Mesodermal cell (in vitro differentiated cells): ENCODE data around the gene TESK2.

Experiments used
- H3K27ac ChIP-seq: 2 replicates; pipeline ENCODE4 v1.7.0; 2013; ENCODE audit warnings: mild to moderate bottlenecking, low read depth, low read length, moderate library complexity; ENCODE audit not compliant: severe bottlenecking
- H3K36me3 ChIP-seq: 2 replicates; pipeline ENCODE4 v1.7.1; 2013; ENCODE audit warnings: mild to moderate bottlenecking, low read length, moderate library complexity; ENCODE audit not compliant: control insufficient read depth, insufficient read depth
- H3K4me1 ChIP-seq: one replicate; pipeline ENCODE4 v1.7.1; 2013; ENCODE audit warnings: mild to moderate bottlenecking, low read length; ENCODE audit not compliant: insufficient read depth, control insufficient read depth, poor library complexity, severe bottlenecking
- H3K4me3 ChIP-seq: 2 replicates; pipeline ENCODE4 v1.7.0; 2013; ENCODE audit warnings: low read length, control low read depth, mild to moderate bottlenecking; ENCODE audit not compliant: insufficient read depth, poor library complexity, severe bottlenecking; ENCODE audit errors: extremely low read depth
- H3K9me3 ChIP-seq: 2 replicates; pipeline ENCODE4 v1.7.1; 2013; ENCODE audit warnings: mild to moderate bottlenecking, low read length, moderate library complexity; ENCODE audit not compliant: control insufficient read depth
- WGBS, 2 experiments: methylation state at CpG; one replicate each; pipeline ENCODE4 v1.1.5; 2013; ENCODE audit warnings: missing lambda C conversion rate in 2 of 2; ENCODE audit not compliant: insufficient coverage in 2 of 2; 5-methylcytosine and 5-hydroxymethylcytosine counted together

TESK2 gene

GRCh38 chr1:45443580-45444446 is 47.1 kb downstream of the TESK2 start:
- Histone ChIP-seq H3K4me3 (no peak overlapping the region), H3K27ac (no peak overlapping the region), H3K9me3 (no peaks in the 10 kb centered on the region), H3K36me3 (no peaks in the 10 kb centered on the region), H3K4me1 (no peaks in the 10 kb centered on the region)
- WGBS, 2 experiments: 92 to 94% methylated on average over 2 to 3 of the region's 7 CpGs

- Histone ChIP-seq H3K27ac (no peak overlapping the region), H3K4me1 (no peaks in the 10 kb centered on the region), H3K9me3 (no peaks in the 10 kb centered on the region), H3K4me3 (no peak overlapping the region), H3K36me3 (no peaks in the 10 kb centered on the region)
- whole genome bisulfite sequencing, 2 experiments: 94 to 97% methylated on average over 2 of the region's 3 CpGs
These were observed 48.7 kb downstream of the TESK2 start for GRCh38 chr1:45442272-45442671.

- Histone ChIP-seq H3K9me3 (no peaks in the 10 kb centered on the region), H3K36me3 (no peaks in the 10 kb centered on the region), H3K4me3 (no peak overlapping the region), H3K4me1 (no peaks in the 10 kb centered on the region), H3K27ac (no peak overlapping the region)
These were observed 53.6 kb downstream of the TESK2 start for GRCh38 chr1:45437323-45437722.

- Histone ChIP-seq H3K36me3 (no peaks in the 10 kb centered on the region), H3K4me3 (no peak overlapping the region), H3K4me1 (no peaks in the 10 kb centered on the region), H3K9me3 (no peaks in the 10 kb centered on the region), H3K27ac (no peak overlapping the region)
- 100% methylated on average over 1 of the region's 5 CpGs; no CpG with 5 or more reads in 1 of the 2 experiments for WGBS, 2 experiments
These were observed 60.5 kb downstream of the TESK2 start for GRCh38 chr1:45430490-45430889.

GRCh38 chr1:45429561-45430159 is 61.3 kb downstream of the TESK2 start:
- no peak overlapping the region for H3K27ac ChIP-seq
- no peaks in the 10 kb centered on the region for H3K36me3 ChIP-seq
- H3K4me1 ChIP-seq: no peaks in the 10 kb centered on the region
- H3K9me3 ChIP-seq: no peaks in the 10 kb centered on the region
- 90 to 96% methylated on average over 2 to 3 of the region's 4 CpGs for WGBS, 2 experiments
- H3K4me3 ChIP-seq: no peak overlapping the region

GRCh38 chr1:45423906-45424678 is 66.9 kb downstream of the TESK2 start:
- H3K36me3 ChIP-seq: no peaks in the 10 kb centered on the region
- no peak overlapping the region for H3K27ac ChIP-seq
- no peak overlapping the region for H3K4me3 ChIP-seq
- no peaks in the 10 kb centered on the region for H3K4me1 ChIP-seq
- 78 to 96% methylated on average over 2 to 3 of the region's 4 CpGs for WGBS, 2 experiments
- no peaks in the 10 kb centered on the region for H3K9me3 ChIP-seq

GRCh38 chr1:45421935-45422334 is 69.0 kb downstream of the TESK2 start:
- Histone ChIP-seq H3K36me3 (no peaks in the 10 kb centered on the region), H3K4me3 (no peak overlapping the region), H3K27ac (no peak overlapping the region), H3K4me1 (no peaks in the 10 kb centered on the region), H3K9me3 (no peaks in the 10 kb centered on the region)
- WGBS, 2 experiments: 83% methylated on average over 1 of the region's 2 CpGs; no CpG with 5 or more reads in 1 of the 2 experiments

- Histone ChIP-seq H3K4me3 (no peak overlapping the region), H3K36me3 (no peaks in the 10 kb centered on the region), H3K4me1 (no peaks in the 10 kb centered on the region), H3K27ac (no peak overlapping the region), H3K9me3 (no peaks in the 10 kb centered on the region)
- WGBS, 2 experiments: 100% methylated on average over 1 of the region's 6 CpGs
These were observed 76.2 kb downstream of the TESK2 start for GRCh38 chr1:45414746-45415145.

GRCh38 chr1:45412899-45413298 is 78.1 kb downstream of the TESK2 start:
- no peaks in the 10 kb centered on the region for H3K9me3 ChIP-seq
- H3K4me1 ChIP-seq: no peaks in the 10 kb centered on the region
- no peaks in the 10 kb centered on the region for H3K36me3 ChIP-seq
- H3K27ac ChIP-seq: no peak overlapping the region
- WGBS, 2 experiments: 80% methylated on average over 1 of the region's 2 CpGs; no CpG with 5 or more reads in 1 of the 2 experiments
- H3K4me3 ChIP-seq: no peak overlapping the region

GRCh38 chr1:45411510-45411899 is 79.5 kb downstream of the TESK2 start:
- Histone ChIP-seq H3K36me3 (no peaks in the 10 kb centered on the region), H3K4me1 (no peaks in the 10 kb centered on the region), H3K27ac (no peak overlapping the region), H3K9me3 (no peaks in the 10 kb centered on the region), H3K4me3 (no peak overlapping the region)
- WGBS, 2 experiments: 96 to 100% methylated on average over 1 to 3 of the region's 3 CpGs
